Measurements from ENCODE around the gene CENPP.

GRCh38 chr9:92325991-92326500 lies 293 bp downstream of the CENPP start:
- TF ChIP-seq, protein P1, sequence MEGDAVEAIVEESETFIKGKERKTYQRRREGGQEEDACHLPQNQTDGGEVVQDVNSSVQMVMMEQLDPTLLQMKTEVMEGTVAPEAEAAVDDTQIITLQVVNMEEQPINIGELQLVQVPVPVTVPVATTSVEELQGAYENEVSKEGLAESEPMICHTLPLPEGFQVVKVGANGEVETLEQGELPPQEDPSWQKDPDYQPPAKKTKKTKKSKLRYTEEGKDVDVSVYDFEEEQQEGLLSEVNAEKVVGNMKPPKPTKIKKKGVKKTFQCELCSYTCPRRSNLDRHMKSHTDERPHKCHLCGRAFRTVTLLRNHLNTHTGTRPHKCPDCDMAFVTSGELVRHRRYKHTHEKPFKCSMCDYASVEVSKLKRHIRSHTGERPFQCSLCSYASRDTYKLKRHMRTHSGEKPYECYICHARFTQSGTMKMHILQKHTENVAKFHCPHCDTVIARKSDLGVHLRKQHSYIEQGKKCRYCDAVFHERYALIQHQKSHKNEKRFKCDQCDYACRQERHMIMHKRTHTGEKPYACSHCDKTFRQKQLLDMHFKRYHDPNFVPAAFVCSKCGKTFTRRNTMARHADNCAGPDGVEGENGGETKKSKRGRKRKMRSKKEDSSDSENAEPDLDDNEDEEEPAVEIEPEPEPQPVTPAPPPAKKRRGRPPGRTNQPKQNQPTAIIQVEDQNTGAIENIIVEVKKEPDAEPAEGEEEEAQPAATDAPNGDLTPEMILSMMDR (IDR thresholded peaks at IDR 0.05; ENCODE audit: low read depth, low read length) = no peak
- TF ChIP-seq MYC (IDR thresholded peaks at IDR 0.05; ENCODE audit: low read depth, low read length) (no peak), POLR2A (IDR thresholded peaks at IDR 0.05; ENCODE audit: extremely low read depth, insufficient read length) (no peak)
- TF ChIP-seq, protein P2, sequence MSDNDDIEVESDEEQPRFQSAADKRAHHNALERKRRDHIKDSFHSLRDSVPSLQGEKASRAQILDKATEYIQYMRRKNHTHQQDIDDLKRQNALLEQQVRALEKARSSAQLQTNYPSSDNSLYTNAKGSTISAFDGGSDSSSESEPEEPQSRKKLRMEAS (IDR thresholded peaks at IDR 0.05; ENCODE audit: low read depth, low read length) = no peak

Data from NB4 (cell line).